ENCODE data around the gene UCK2.

The UCK2 gene

GRCh38 chr1:165843304-165843703 is 15.9 kb downstream of the UCK2 start:
- TF ChIP-seq ZNF565 (CRISPR knock-in tag; conservative IDR thresholded peaks at IDR 0.05; ENCODE audit: low read depth) (no peak), ZC3H10 (CRISPR knock-in tag; IDR thresholded peaks at IDR 0.05) (no peak), GLIS3 (CRISPR knock-in tag; IDR thresholded peaks at IDR 0.05) (no peak), ZNF8 (CRISPR knock-in tag; IDR thresholded peaks at IDR 0.05) (no peak), ZFP3 (CRISPR knock-in tag; IDR thresholded peaks at IDR 0.05) (no peak)
- TF ChIP-seq, protein P1, sequence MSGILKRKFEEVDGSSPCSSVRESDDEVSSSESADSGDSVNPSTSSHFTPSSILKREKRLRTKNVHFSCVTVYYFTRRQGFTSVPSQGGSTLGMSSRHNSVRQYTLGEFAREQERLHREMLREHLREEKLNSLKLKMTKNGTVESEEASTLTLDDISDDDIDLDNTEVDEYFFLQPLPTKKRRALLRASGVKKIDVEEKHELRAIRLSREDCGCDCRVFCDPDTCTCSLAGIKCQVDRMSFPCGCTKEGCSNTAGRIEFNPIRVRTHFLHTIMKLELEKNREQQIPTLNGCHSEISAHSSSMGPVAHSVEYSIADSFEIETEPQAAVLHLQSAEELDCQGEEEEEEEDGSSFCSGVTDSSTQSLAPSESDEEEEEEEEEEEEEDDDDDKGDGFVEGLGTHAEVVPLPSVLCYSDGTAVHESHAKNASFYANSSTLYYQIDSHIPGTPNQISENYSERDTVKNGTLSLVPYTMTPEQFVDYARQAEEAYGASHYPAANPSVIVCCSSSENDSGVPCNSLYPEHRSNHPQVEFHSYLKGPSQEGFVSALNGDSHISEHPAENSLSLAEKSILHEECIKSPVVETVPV (CRISPR knock-in tag; IDR thresholded peaks at IDR 0.05) = no peak
- ATAC-seq = peak; percentile 26; the same call in 1 of the 3 replicates

GRCh38 chr1:165844114-165844798 is 16.8 kb downstream of the UCK2 start:
- TF ChIP-seq, protein P1 (CRISPR knock-in tag; IDR thresholded peaks at IDR 0.05) = no peak
- TF ChIP-seq TOX (CRISPR knock-in tag; IDR thresholded peaks at IDR 0.05; ENCODE audit: borderline replicate concordance) (no peak), OSR1 (CRISPR knock-in tag; IDR thresholded peaks at IDR 0.05) (no peak), ZNF70 (CRISPR knock-in tag; IDR thresholded peaks at IDR 0.05) (no peak), RARB (CRISPR knock-in tag; IDR thresholded peaks at IDR 0.05) (no peak), ZFP3 (CRISPR knock-in tag; IDR thresholded peaks at IDR 0.05) (no peak), ZNF8 (CRISPR knock-in tag; IDR thresholded peaks at IDR 0.05) (no peak), PATZ1 (CRISPR knock-in tag; IDR thresholded peaks at IDR 0.05; ENCODE audit: borderline replicate concordance) (no peak), CSDC2 (CRISPR knock-in tag; IDR thresholded peaks at IDR 0.05) (no peak), GLIS3 (CRISPR knock-in tag; IDR thresholded peaks at IDR 0.05) (no peak), ZNF565 (CRISPR knock-in tag; conservative IDR thresholded peaks at IDR 0.05; ENCODE audit: low read depth) (no peak), PPARA (CRISPR knock-in tag; IDR thresholded peaks at IDR 0.05; ENCODE audit: borderline replicate concordance) (no peak), TCF4 (CRISPR knock-in tag; IDR thresholded peaks at IDR 0.05; ENCODE audit: borderline replicate concordance) (no peak), SNAI2 (CRISPR knock-in tag; IDR thresholded peaks at IDR 0.05) (no peak)
- TF ChIP-seq, protein P2, sequence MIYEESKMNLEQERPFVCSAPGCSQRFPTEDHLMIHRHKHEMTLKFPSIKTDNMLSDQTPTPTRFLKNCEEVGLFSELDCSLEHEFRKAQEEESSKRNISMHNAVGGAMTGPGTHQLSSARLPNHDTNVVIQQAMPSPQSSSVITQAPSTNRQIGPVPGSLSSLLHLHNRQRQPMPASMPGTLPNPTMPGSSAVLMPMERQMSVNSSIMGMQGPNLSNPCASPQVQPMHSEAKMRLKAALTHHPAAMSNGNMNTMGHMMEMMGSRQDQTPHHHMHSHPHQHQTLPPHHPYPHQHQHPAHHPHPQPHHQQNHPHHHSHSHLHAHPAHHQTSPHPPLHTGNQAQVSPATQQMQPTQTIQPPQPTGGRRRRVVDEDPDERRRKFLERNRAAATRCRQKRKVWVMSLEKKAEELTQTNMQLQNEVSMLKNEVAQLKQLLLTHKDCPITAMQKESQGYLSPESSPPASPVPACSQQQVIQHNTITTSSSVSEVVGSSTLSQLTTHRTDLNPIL (CRISPR knock-in tag; IDR thresholded peaks at IDR 0.05; ENCODE audit: low read depth) = no peak
- ATAC-seq = no peak

DNA sequence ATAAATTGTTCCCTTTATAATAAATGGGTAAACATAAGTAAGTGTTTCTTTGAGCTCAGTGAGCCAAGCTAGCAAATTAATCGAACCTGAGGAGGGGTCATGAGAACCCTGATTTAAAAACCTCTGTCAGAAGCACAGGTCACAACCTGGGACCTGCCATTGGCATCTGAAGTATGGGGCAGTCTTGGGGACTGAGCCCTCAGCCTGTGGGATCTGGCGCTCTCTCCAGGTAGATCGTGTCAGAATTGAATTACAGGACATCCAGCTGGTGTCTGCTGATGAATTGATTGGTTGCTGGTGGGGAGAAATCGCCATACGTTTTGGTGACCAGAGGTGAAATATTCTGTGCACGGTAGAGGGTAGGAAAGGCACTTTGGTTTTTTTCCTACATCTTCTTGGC is 17.5 kb downstream of the UCK2 start:
- TF ChIP-seq, protein P1 (CRISPR knock-in tag; IDR thresholded peaks at IDR 0.05) = no peak
- no peak for TF ChIP-seq ZNF70 (CRISPR knock-in tag; IDR thresholded peaks at IDR 0.05)
- no peak for TF ChIP-seq ESRRG (CRISPR knock-in tag; IDR thresholded peaks at IDR 0.05)
- no peak for TF ChIP-seq ZNF8 (CRISPR knock-in tag; IDR thresholded peaks at IDR 0.05)
- TF ChIP-seq, protein P2 (CRISPR knock-in tag; IDR thresholded peaks at IDR 0.05; ENCODE audit: low read depth) = no peak
- no peak for TF ChIP-seq ISL1 (CRISPR knock-in tag; IDR thresholded peaks at IDR 0.05)
- no peak for TF ChIP-seq ZFP3 (CRISPR knock-in tag; IDR thresholded peaks at IDR 0.05)
- TF ChIP-seq OSR1 (CRISPR knock-in tag; IDR thresholded peaks at IDR 0.05) = no peak
- no peak for TF ChIP-seq ZC3H10 (CRISPR knock-in tag; IDR thresholded peaks at IDR 0.05)
- TF ChIP-seq CSDC2 (CRISPR knock-in tag; IDR thresholded peaks at IDR 0.05) = no peak
- TF ChIP-seq SNAI2 (CRISPR knock-in tag; IDR thresholded peaks at IDR 0.05) = no peak
- no peak for TF ChIP-seq BACH2 (CRISPR knock-in tag; IDR thresholded peaks at IDR 0.05; ENCODE audit: borderline replicate concordance)
- TF ChIP-seq GLIS3 (CRISPR knock-in tag; IDR thresholded peaks at IDR 0.05) = no peak
- no peak for TF ChIP-seq TOX (CRISPR knock-in tag; IDR thresholded peaks at IDR 0.05; ENCODE audit: borderline replicate concordance)
- no peak for TF ChIP-seq ZFP30 (CRISPR knock-in tag; IDR thresholded peaks at IDR 0.05)
- no peak for TF ChIP-seq ZNF565 (CRISPR knock-in tag; conservative IDR thresholded peaks at IDR 0.05; ENCODE audit: low read depth)
- TF ChIP-seq POU6F1 (CRISPR knock-in tag; IDR thresholded peaks at IDR 0.05; ENCODE audit: borderline replicate concordance, low read depth) = no peak
- ATAC-seq = no peak
